HepG2 (cell line): ENCODE results near the gene PCBP4. TPM values are rescaled to one million over a fixed set of nuclear protein-coding genes. Genes with fewer than 3 reads are reported as not detected.

Source experiments
- ATAC-seq: fragments of 200-7000 bp; cut with Tn5 transposase; 3 replicates; pipeline ENCODE4 v1.9.1; 2020; ENCODE audit warnings: mild to moderate bottlenecking, moderate library complexity
- BruUV-seq: library from RNA; stranded (reverse); fragments of 400-500 nt; replicated peaks from 2 replicates; lab custom pipeline; 2021; lab: Mats Ljungman, UMichigan
- CTCF ChIA-PET: fragments of 300-600 bp; formaldehyde crosslinking; extraction: SDS; loops from one replicate; lab custom pipeline; 2021; ENCODE audit warnings: low total read pairs, inconsistent platforms, low intra/inter-chr PET ratio; lab: Yijun Ruan, JAX
- POLR2A ChIA-PET: fragments of 350-600 bp; sonication (Branson Sonifier 250); formaldehyde crosslinking; loops from one replicate; lab custom pipeline; 2020; ENCODE audit warnings: antibody characterized with exemption, inconsistent platforms; lab: Yijun Ruan, JAX
- DNase-seq: peaks from one replicate; pipeline ENCODE4 v3.0.0-alpha.2; 2015; ENCODE audit warnings: low spot score
- FAIRE-seq: peaks from 3 replicates; lab custom pipeline; 2011; peaks lifted over from hg19 to GRCh38; lab: Jason Lieb, UNC
- H2AFZ ChIP-seq: one replicate; pipeline ENCODE4 v1.6.1; 2011; ENCODE audit warnings: low read length, inconsistent platforms
- H3K27ac ChIP-seq: fragments of 300-600 bp; 3 replicates; pipeline ENCODE4 v1.8.0; 2011; ENCODE audit warnings: mixed run types, mild to moderate bottlenecking, mixed read lengths, low read length, inconsistent platforms; ENCODE audit not compliant: insufficient read depth; ENCODE audit errors: extremely low read length
- H3K27me3 ChIP-seq, 2 experiments: fragments of 200-600 bp in 1 of 2; 2 replicates in 1 of 2; 3 replicates in 1 of 2; pipeline versions ENCODE4 v1.6.0 to v1.8.0; 2011; ENCODE audit warnings: low read length in 2 of 2, mild to moderate bottlenecking in 2 of 2, moderate library complexity in 2 of 2, inconsistent platforms in 1 of 2; ENCODE audit not compliant: insufficient read depth in 2 of 2, control insufficient read depth in 1 of 2
- H3K36me3 ChIP-seq, 2 experiments: fragments of 200-600 bp in 1 of 2; replicated peaks in 1 of 2; 2 replicates in 1 of 2; 3 replicates in 1 of 2; pipeline versions ENCODE4 v1.5.1 to v1.8.0; 2011; ENCODE audit warnings: low read length in 2 of 2, inconsistent platforms in 1 of 2; ENCODE audit not compliant: insufficient read depth in 2 of 2, control insufficient read depth in 1 of 2
- H3K4me1 ChIP-seq: 2 replicates; pipeline ENCODE4 v1.5.1; 2012; ENCODE audit warnings: low read length, inconsistent platforms; ENCODE audit not compliant: insufficient read depth
- H3K4me2 ChIP-seq: 2 replicates; pipeline ENCODE4 v1.6.0; 2011; ENCODE audit warnings: low read depth, low read length, inconsistent platforms
- H3K4me3 ChIP-seq, 3 experiments: fragments of 200-600 bp in 1 of 3; sonication (generic), shearing (Covaris generic) in 1 of 3; replicated peaks in 1 of 3; 2 replicates each; pipeline ENCODE4 v1.5.1; 2011 to 2016; ENCODE audit warnings: low read length in 3 of 3, inconsistent platforms in 2 of 3, low read depth in 2 of 3, mild to moderate bottlenecking in 2 of 3, control low read depth in 1 of 3, mixed read lengths in 1 of 3; ENCODE audit not compliant: insufficient read depth in 1 of 3
- H3K79me2 ChIP-seq: one replicate; pipeline ENCODE4 v1.6.1; 2011; ENCODE audit warnings: low read length, inconsistent platforms; ENCODE audit not compliant: insufficient read depth
- H3K9ac ChIP-seq: 2 replicates; pipeline ENCODE4 v1.6.0; 2011; ENCODE audit warnings: mild to moderate bottlenecking, low read depth, low read length, inconsistent platforms; ENCODE audit not compliant: insufficient read depth
- H3K9me3 ChIP-seq: 2 replicates; pipeline ENCODE4 v1.5.1; 2012; ENCODE audit warnings: mild to moderate bottlenecking, low read length
- H4K20me1 ChIP-seq: 2 replicates; pipeline ENCODE4 v1.6.0; 2011; ENCODE audit warnings: inconsistent platforms, mild to moderate bottlenecking, low read length, moderate library complexity; ENCODE audit not compliant: insufficient read depth
- EP300 ChIP-seq, 3 experiments: sonication (generic) in 1 of 3; formaldehyde crosslinking in 1 of 3; IDR thresholded peaks; 2 replicates each; pipeline versions ENCODE4 v1.5.1 to v1.6.1; 2011 to 2020; ENCODE audit warnings: low read depth in 2 of 3, low read length in 2 of 3, borderline replicate concordance in 1 of 3, improper control_type of control experiment in 1 of 3, mild to moderate bottlenecking in 1 of 3, missing genetic modification reagents in 1 of 3, moderate library complexity in 1 of 3
- GFI1 ChIP-seq: sonication (generic); formaldehyde crosslinking; IDR thresholded peaks from 2 replicates; pipeline ENCODE4 v1.5.0; 2020; ENCODE audit warnings: missing genetic modification reagents, mild to moderate bottlenecking, borderline replicate concordance
- KDM1A ChIP-seq: IDR thresholded peaks from 2 replicates; pipeline ENCODE4 v1.6.1; 2016; ENCODE audit warnings: missing compliant biosample characterization
- ZFX ChIP-seq: sonication (generic); formaldehyde crosslinking; IDR thresholded peaks from 2 replicates; pipeline ENCODE4 v1.4.0; 2020; ENCODE audit warnings: mild to moderate bottlenecking, low read depth, missing genetic modification reagents, moderate library complexity
- ZNF446 ChIP-seq: sonication (generic); formaldehyde crosslinking; IDR thresholded peaks from 2 replicates; pipeline ENCODE4 v1.5.0; 2020; ENCODE audit warnings: mild to moderate bottlenecking, missing genetic modification reagents
- ZNF460 ChIP-seq: sonication (generic); formaldehyde crosslinking; IDR thresholded peaks from 2 replicates; pipeline ENCODE4 v1.5.1; 2020; ENCODE audit warnings: missing genetic modification reagents, mild to moderate bottlenecking, borderline replicate concordance
- ZNF891 ChIP-seq: sonication (generic); formaldehyde crosslinking; IDR thresholded peaks from 2 replicates; pipeline ENCODE4 v1.5.0; 2020; ENCODE audit warnings: mild to moderate bottlenecking, missing genetic modification reagents
- WGBS: methylation state at CpG from one replicate; pipeline ENCODE4 v1.1.6; 2017; ENCODE audit warnings: low lambda C conversion rate; 5-methylcytosine and 5-hydroxymethylcytosine counted together
- in situ Hi-C: cut with HindIII; loops from 2 replicates; pipeline ENCODE4 v1.10.0; 2017; ENCODE audit warnings: low pct_unique_long_range_greater_than_20kb; ENCODE audit not compliant: extremely low pct_ligation_motif_present
- intact Hi-C: fragments of 100-400 bp; cut with micrococcal nuclease; formaldehyde crosslinking; loops from one replicate; pipeline ENCODE4 v1.10.0; 2022; ENCODE audit not compliant: unreplicated experiment
- polyA plus RNA-seq, 8 experiments: library from polyadenylated mRNA; depleted of rRNA in 3 of 8; stranded (reverse) in 7 of 8; unstranded in 1 of 8; fragments of >200 nt; fragmentation: Illumina TruSeq in 4 of 8; extraction: Trizol in 4 of 8; gene quantifications; 2 replicates each; pipeline versions ENCODE4 v1.2.1 to v1.2.3, GENCODE V29; 2011 to 2016; ENCODE audit warnings: low read depth in 4 of 8, missing spikeins in 1 of 8, mixed read lengths in 1 of 8; ENCODE audit not compliant: insufficient read depth in 1 of 8
- total RNA-seq, 5 experiments: library from RNA; depleted of rRNA; stranded (reverse); fragments of >200 nt; fragmentation: Illumina TruSeq; extraction: Trizol; gene quantifications; 2 replicates each; pipeline ENCODE4 v1.2.3, GENCODE V29; 2016; ENCODE audit warnings: low read depth in 1 of 5
- TF ChIP-seq, protein P1 (sequence below): sonication (generic); formaldehyde crosslinking; IDR thresholded peaks from 2 replicates; pipeline ENCODE4 v1.4.0; 2020; ENCODE audit warnings: missing genetic modification reagents, borderline replicate concordance
- TF ChIP-seq, protein P2 (sequence below): sonication (generic); formaldehyde crosslinking; IDR thresholded peaks from 2 replicates; pipeline ENCODE4 v1.9.0; 2022; ENCODE audit warnings: missing genetic modification reagents, mild to moderate bottlenecking, borderline replicate concordance

PCBP4 gene
- total and polyA plus RNA-seq, 2 of the 13 experiments (the other 11 are each of a cell fraction or from before 2014, with no cell fraction given), result 36.8 to 51.3 TPM

DNA sequence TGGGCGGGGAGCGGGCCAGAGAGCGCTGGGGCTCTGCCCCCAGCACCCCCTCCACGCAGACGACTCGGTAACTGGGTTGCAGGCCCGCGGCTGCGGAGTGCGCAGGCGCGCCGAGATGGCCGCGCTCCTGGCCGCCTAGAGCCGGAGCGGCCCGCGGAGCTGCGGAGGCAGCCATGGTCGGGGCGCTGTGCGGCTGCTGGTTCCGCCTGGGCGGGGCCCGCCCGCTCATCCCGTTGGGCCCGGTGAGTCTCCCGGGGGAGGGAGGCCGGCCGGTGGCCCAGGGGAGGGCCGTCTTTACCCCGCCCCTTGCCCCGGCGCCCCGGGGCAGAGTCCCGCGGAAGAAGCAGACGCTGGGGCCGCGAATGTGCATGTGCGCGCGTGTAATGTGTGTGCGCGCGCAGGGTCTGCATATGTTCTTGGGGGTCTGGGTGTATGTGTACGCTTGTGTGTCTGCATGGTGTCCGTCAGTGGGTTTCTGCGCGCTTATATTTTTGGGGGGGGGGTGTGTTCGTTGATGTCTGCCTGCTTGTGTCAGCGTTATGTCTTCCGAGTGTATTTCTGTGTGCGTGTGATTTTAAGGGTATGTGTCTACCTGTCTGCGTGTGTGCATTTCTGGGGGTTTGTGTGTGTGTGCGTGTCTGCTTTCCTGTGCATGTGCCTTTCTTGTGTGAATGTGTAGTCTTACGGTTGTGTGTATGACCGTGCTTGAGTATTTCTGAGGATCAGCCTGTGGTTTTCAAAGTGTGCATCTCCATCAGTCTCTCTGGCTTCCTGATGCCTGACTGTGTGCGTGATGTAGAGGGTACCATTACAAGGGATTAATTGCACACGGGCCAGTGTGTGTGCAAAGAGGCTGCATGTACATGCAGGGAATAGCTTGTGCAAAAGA lies 8.0 kb upstream of the PCBP4 start, which contains the start of gene ABHD14A (continued):
- TF ChIP-seq, protein P1, sequence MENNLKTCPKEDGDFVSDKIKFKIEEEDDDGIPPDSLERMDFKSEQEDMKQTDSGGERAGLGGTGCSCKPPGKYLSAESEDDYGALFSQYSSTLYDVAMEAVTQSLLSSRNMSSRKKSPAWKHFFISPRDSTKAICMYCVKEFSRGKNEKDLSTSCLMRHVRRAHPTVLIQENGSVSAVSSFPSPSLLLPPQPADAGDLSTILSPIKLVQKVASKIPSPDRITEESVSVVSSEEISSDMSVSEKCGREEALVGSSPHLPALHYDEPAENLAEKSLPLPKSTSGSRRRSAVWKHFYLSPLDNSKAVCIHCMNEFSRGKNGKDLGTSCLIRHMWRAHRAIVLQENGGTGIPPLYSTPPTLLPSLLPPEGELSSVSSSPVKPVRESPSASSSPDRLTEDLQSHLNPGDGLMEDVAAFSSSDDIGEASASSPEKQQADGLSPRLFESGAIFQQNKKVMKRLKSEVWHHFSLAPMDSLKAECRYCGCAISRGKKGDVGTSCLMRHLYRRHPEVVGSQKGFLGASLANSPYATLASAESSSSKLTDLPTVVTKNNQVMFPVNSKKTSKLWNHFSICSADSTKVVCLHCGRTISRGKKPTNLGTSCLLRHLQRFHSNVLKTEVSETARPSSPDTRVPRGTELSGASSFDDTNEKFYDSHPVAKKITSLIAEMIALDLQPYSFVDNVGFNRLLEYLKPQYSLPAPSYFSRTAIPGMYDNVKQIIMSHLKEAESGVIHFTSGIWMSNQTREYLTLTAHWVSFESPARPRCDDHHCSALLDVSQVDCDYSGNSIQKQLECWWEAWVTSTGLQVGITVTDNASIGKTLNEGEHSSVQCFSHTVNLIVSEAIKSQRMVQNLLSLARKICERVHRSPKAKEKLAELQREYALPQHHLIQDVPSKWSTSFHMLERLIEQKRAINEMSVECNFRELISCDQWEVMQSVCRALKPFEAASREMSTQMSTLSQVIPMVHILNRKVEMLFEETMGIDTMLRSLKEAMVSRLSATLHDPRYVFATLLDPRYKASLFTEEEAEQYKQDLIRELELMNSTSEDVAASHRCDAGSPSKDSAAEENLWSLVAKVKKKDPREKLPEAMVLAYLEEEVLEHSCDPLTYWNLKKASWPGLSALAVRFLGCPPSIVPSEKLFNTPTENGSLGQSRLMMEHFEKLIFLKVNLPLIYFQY (CRISPR knock-in tag), result peak; percentile 74; the same call in 1 of the 2 replicates
- TF ChIP-seq ZNF891, result no peak
- TF ChIP-seq, all 625 proteins: peak for 95

DNA sequence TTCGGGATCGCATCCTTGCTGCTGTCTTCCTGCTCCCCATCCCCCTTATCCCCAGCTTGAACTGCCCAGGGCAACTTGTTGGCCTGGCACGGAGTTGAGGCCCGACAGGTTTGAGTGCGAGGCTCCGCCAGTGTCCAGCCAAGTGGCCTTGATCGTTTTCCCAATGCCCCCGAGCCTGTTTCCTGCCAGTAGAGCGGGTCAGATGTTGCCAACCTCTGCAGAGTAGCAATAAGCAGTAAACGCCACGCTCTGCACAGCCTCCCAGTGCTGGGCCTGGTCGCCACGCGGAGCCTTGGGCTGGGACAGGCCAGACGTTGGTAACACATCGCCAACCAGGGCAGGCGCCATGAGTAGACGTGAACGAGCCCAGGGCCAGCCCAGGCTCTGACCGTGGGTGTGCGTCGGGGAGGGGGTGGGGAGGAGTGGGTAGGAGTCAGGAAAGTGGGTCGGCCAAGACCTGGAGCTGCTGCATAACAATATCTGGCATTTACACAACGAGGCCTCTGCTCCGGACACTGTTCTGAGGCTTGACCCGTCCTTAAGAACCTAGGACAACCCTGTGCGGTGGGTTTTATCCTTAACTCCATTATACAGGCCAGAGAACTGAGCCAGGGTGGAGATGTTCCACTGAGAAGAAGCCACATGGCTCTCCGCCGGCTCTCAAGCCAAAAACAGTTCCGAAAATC lies 7.2 kb upstream of the PCBP4 start:
- no peaks in the 10 kb centered on the region for H4K20me1 ChIP-seq
- ATAC-seq (peak; percentile 55), FAIRE-seq (no peak), DNase-seq (no peak)
- H3K9ac ChIP-seq, result peak overlapping the region; percentile 94
- intact Hi-C loops, result loop anchor here (1.0 kb wide), 1 partner anchor 32 kb away; the partner anchor contains the start of gene PARP3
- peak overlapping the region; percentile 97 for H3K27ac ChIP-seq
- no peak overlapping the region for H2AFZ ChIP-seq
- ChIA-PET CTCF (interaction anchor here (1.8 to 3.5 kb wide), 2 partner anchors 8 to 32 kb away, joined by 12 to 34 read pairs; partner anchors contain the start of genes ACY1, PARP3 and RRP9), POLR2A (interaction anchor here (0.7 to 5.5 kb wide), 12 partner anchors 9 to 264 kb away, joined by 3 to 173 read pairs (median 8); partner anchors contain the start of genes ACY1, DUSP7, PARP3 and RPL29)
- in situ Hi-C loops, result no loop called here
- 1% methylated on average over 15 of the region's 30 CpGs for WGBS
- no peaks in the 10 kb centered on the region; a peak in 1 of 5 replicates for H3K27me3 ChIP-seq
- H3K4me3 ChIP-seq, result peak overlapping the region; percentile 73 to 82 (median 77)
- H3K79me2 ChIP-seq, result peaks cover 11% of the 10 kb centered on the region
- H3K4me1 ChIP-seq, result peaks cover 51% of the 10 kb centered on the region
- H3K36me3 ChIP-seq, result peaks cover 2 to 5% of the 10 kb centered on the region in 2 experiments; a peak in 1 of 5 replicates
- peak overlapping the region; percentile 99 for H3K4me2 ChIP-seq
- H3K9me3 ChIP-seq, result no peaks in the 10 kb centered on the region
- BruUV-seq, result TSS peak; percentile 41
- no peak; the same call in 1 of the 2 replicates for TF ChIP-seq GFI1 (CRISPR knock-in tag)
- TF ChIP-seq ZNF460 (CRISPR knock-in tag), result no peak
- peak; percentile 62; the same call in 1 of the 2 replicates for TF ChIP-seq ZFX (CRISPR knock-in tag)
- TF ChIP-seq, protein P2, sequence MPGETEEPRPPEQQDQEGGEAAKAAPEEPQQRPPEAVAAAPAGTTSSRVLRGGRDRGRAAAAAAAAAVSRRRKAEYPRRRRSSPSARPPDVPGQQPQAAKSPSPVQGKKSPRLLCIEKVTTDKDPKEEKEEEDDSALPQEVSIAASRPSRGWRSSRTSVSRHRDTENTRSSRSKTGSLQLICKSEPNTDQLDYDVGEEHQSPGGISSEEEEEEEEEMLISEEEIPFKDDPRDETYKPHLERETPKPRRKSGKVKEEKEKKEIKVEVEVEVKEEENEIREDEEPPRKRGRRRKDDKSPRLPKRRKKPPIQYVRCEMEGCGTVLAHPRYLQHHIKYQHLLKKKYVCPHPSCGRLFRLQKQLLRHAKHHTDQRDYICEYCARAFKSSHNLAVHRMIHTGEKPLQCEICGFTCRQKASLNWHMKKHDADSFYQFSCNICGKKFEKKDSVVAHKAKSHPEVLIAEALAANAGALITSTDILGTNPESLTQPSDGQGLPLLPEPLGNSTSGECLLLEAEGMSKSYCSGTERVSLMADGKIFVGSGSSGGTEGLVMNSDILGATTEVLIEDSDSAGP, result peak; percentile 11; the same call in 1 of the 2 replicates
- no peak for TF ChIP-seq KDM1A (CRISPR knock-in tag)
- 0 out of 2 replicates have a peak, but pooled peaks have one; percentile 8 for TF ChIP-seq ZNF446 (CRISPR knock-in tag)
- no peak for TF ChIP-seq EP300 (IDR thresholded peaks at IDR 0.05; ENCODE audit: low read depth in 2 of 2, low read length in 2 of 2)
- TF ChIP-seq EP300 (CRISPR knock-in tag; IDR thresholded peaks at IDR 0.05; ENCODE audit: borderline replicate concordance), result no peak
